ENCODE measurements around the gene LONP1.

Gene LONP1

GRCh38 chr19:5694956-5695648, 24.8 kb downstream of the LONP1 start:
- Histone ChIP-seq H3K36me3 (ENCODE audit: control insufficient read depth, low read length) (peaks cover 87% of the 10 kb centered on the region), H3K4me3 (ENCODE audit: low read length) (no peak overlapping the region), H4K20me1 (ENCODE audit: control insufficient read depth, insufficient read depth, low read depth, low read length) (peaks cover 11% of the 10 kb centered on the region), H3F3A (ENCODE audit: control insufficient read depth, insufficient read depth) (peaks cover 20% of the 10 kb centered on the region), H3K4me2 (ENCODE audit: low read length) (no peak overlapping the region), H3K9me2 (replicated peaks; ENCODE audit: control insufficient read depth, low read length) (no peaks in the 10 kb centered on the region), H3K27ac (ENCODE audit: low read depth, low read length) (0 out of 2 replicates have a peak overlapping the region, but pooled peaks have one; percentile 19), H3K79me2 (ENCODE audit: control insufficient read depth, low read length) (peaks cover 46% of the 10 kb centered on the region), H3K4me1 (ENCODE audit: control insufficient read depth, low read length) (peaks cover 11% of the 10 kb centered on the region; the same call in 1 of the 2 replicates), H3K27me3 (ENCODE audit: control insufficient read depth, low read length) (no peaks in the 10 kb centered on the region), H3K9me3 (ENCODE audit: control insufficient read depth, insufficient read depth, low read length) (no peaks in the 10 kb centered on the region)
- TF ChIP-seq EZH2phosphoT487 (IDR thresholded peaks at IDR 0.05; ENCODE audit: borderline replicate concordance, low read length) (no peak), CTCF (IDR thresholded peaks at IDR 0.05; ENCODE audit: low read depth, low read length, poor library complexity, severe bottlenecking) (no peak)

DNA sequence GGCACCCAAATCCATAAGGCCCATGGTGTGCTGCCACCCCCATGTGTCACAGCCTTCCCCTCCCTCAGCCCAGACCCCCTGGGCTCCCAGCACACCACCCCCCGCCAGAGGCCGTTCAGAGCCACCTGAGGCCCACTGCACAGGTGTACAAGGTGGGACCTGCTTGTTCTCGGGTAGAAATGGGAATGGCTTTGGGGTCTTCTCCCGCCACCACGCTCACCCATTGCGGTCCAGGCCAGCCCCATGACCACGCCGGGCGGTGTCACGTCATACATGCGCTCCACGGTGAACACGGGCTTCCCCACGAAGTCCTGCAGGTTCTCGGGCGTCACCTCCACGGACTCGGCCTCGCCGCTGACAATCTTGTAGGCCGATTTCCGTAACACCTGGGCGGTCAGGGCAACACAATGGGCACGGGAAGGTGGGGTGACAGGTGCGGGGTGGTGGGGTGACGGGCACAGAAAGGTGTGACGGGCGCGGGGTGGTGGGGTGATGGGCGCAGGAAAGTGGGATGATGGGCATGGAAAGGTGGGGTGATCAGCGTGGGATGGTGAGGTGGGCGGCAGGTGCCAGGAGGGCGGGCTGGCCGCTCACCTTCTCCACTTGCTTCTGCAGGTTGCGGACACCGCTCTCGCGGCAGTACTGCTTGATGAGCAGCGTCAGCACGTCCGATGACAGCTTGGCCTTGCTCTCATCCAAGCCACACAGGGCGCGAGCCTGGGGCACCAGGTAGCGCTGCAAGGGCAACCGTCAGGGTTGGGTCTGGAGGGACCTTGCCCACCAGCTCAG, 25.6 kb downstream of the LONP1 start:
- peaks cover 11% of the 10 kb centered on the region for H4K20me1 ChIP-seq (ENCODE audit: control insufficient read depth, insufficient read depth, low read depth, low read length)
- TF ChIP-seq CTCF (IDR thresholded peaks at IDR 0.05; ENCODE audit: low read depth, low read length, poor library complexity, severe bottlenecking) (no peak), EZH2phosphoT487 (IDR thresholded peaks at IDR 0.05; ENCODE audit: borderline replicate concordance, low read length) (no peak)
- H3K4me2 ChIP-seq (ENCODE audit: low read length), result no peak overlapping the region
- H3K36me3 ChIP-seq (ENCODE audit: control insufficient read depth, low read length), result peaks cover 86% of the 10 kb centered on the region
- no peaks in the 10 kb centered on the region for H3K9me2 ChIP-seq (replicated peaks; ENCODE audit: control insufficient read depth, low read length)
- H3K27ac ChIP-seq (ENCODE audit: low read depth, low read length), result no peak overlapping the region
- peaks cover 15% of the 10 kb centered on the region for H3K4me1 ChIP-seq (ENCODE audit: control insufficient read depth, low read length)
- peaks cover 20% of the 10 kb centered on the region for H3F3A ChIP-seq (ENCODE audit: control insufficient read depth, insufficient read depth)
- no peak overlapping the region for H3K4me3 ChIP-seq (ENCODE audit: low read length)
- no peaks in the 10 kb centered on the region for H3K9me3 ChIP-seq (ENCODE audit: control insufficient read depth, insufficient read depth, low read length)
- no peaks in the 10 kb centered on the region for H3K27me3 ChIP-seq (ENCODE audit: control insufficient read depth, low read length)
- peaks cover 47% of the 10 kb centered on the region for H3K79me2 ChIP-seq (ENCODE audit: control insufficient read depth, low read length)

DNA sequence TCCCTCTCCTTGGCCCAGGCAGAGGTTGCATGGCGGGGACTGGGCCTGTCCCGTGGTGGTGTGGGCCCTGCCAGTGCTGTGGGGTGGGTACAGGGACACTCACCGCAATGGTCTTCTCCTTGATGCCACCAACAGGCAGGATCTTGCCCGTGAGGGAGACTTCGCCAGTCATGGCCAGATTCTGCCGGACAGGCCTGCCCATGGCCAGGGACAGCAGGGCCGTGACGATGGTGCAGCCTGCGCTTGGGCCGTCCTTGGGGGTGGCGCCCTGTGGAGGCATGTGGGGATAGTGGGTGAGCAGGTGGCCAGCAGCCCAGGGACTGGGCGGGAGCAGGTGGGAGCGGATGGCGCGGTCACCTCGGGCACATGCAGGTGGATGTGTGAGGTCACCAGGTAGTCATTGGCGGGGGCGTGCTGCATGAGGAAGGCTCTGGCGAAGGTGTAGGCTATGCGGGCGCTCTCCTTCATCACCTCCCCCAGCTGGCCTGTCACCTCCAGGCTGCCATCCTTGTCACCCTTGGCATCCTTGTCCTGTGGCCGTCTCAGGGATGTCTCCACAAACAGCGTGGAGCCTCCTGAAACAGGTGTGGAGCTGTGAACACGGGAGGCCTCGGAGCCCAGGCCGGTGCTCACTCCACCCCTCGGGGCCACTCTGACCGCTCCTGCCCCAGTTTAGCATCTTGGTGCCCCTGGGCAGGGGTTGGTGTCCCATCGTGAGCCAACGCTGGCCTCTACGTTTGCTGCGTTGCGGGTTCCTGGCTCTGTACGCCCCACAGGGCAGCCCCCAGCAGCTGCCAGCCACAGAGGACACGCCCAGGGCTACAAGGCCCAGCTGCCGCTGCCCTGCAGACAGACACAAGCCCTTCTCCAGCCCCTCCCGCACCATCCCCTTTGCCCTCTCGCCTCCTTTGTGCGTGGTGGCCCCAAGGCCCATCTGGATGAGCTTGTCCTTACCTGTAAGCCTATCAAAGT, 26.5 kb downstream of the LONP1 start:
- Histone ChIP-seq H3F3A (ENCODE audit: control insufficient read depth, insufficient read depth) (peaks cover 25% of the 10 kb centered on the region), H3K36me3 (ENCODE audit: control insufficient read depth, low read length) (peaks cover 77% of the 10 kb centered on the region), H3K9me3 (ENCODE audit: control insufficient read depth, insufficient read depth, low read length) (no peaks in the 10 kb centered on the region), H3K27me3 (ENCODE audit: control insufficient read depth, low read length) (no peaks in the 10 kb centered on the region), H3K4me1 (ENCODE audit: control insufficient read depth, low read length) (peaks cover 19% of the 10 kb centered on the region), H3K4me3 (ENCODE audit: low read length) (no peak overlapping the region), H4K20me1 (ENCODE audit: control insufficient read depth, insufficient read depth, low read depth, low read length) (peaks cover 11% of the 10 kb centered on the region), H3K27ac (ENCODE audit: low read depth, low read length) (no peak overlapping the region), H3K9me2 (replicated peaks; ENCODE audit: control insufficient read depth, low read length) (no peaks in the 10 kb centered on the region), H3K79me2 (ENCODE audit: control insufficient read depth, low read length) (peaks cover 47% of the 10 kb centered on the region), H3K4me2 (ENCODE audit: low read length) (peak overlapping the region; percentile 68; the same call in 1 of the 2 replicates)
- TF ChIP-seq CTCF (IDR thresholded peaks at IDR 0.05; ENCODE audit: low read depth, low read length, poor library complexity, severe bottlenecking) (no peak), EZH2phosphoT487 (IDR thresholded peaks at IDR 0.05; ENCODE audit: borderline replicate concordance, low read length) (no peak)

Measured in DOHH2 (cell line).